Duodenal mucosa (tissue), 2 donors: ENCODE data around the gene TBC1D5.
"Not testable (repeated sequence)": the region's sequence is repeated elsewhere in the genome, so short reads cannot be mapped to it uniquely, and the experiment has no call there.

ENCODE experiments used
- H3K27ac ChIP-seq: one replicate; pipeline ENCODE4 v1.7.0; 2013; ENCODE audit warnings: low read depth, low read length
- H3K27me3 ChIP-seq, 2 donors: one replicate each; pipeline ENCODE4 v1.7.0; 2013; ENCODE audit warnings: low read length in 2 of 2, control low read depth in 1 of 2; ENCODE audit not compliant: insufficient read depth in 2 of 2, control insufficient read depth in 1 of 2
- H3K36me3 ChIP-seq, 2 donors: one replicate each; pipeline ENCODE4 v1.7.0; 2013; ENCODE audit warnings: low read length in 2 of 2, control low read depth in 1 of 2; ENCODE audit not compliant: insufficient read depth in 2 of 2, control insufficient read depth in 1 of 2
- H3K4me1 ChIP-seq, 2 donors: one replicate each; pipeline ENCODE4 v1.7.0; 2013; ENCODE audit warnings: low read length in 2 of 2, control low read depth in 1 of 2; ENCODE audit not compliant: insufficient read depth in 2 of 2, control insufficient read depth in 1 of 2
- H3K4me3 ChIP-seq, 2 donors: one replicate each; pipeline ENCODE4 v1.7.0; 2013; ENCODE audit warnings: low read length in 2 of 2, low read depth in 1 of 2
- H3K9ac ChIP-seq, 2 donors: one replicate each; pipeline ENCODE4 v1.7.0; 2013; ENCODE audit warnings: low read length in 2 of 2, low read depth in 1 of 2
- H3K9me3 ChIP-seq, 2 donors: one replicate each; pipeline ENCODE4 v1.7.0; 2013; ENCODE audit warnings: low read length in 2 of 2, control low read depth in 1 of 2; ENCODE audit not compliant: control insufficient read depth in 1 of 2

Gene TBC1D5

GRCh38 chr3:17738921-17739320, 3.5 kb downstream of the TBC1D5 start:
- Histone ChIP-seq H3K9me3 (no peaks in the 10 kb centered on the region), H3K4me3 (peak overlapping the region in 1 of 2 donors; percentile 62), H3K36me3 (no peaks in the 10 kb centered on the region), H3K27me3 (no peaks in the 10 kb centered on the region), H3K4me1 (peaks cover 21 to 27% of the 10 kb centered on the region in 2 donors), H3K9ac (no peak overlapping the region), H3K27ac (no peak overlapping the region)

GRCh38 chr3:17738219-17738618, 4.2 kb downstream of the TBC1D5 start:
- H3K27ac ChIP-seq, result no peak overlapping the region
- peaks cover 14 to 23% of the 10 kb centered on the region in 2 donors for H3K4me1 ChIP-seq
- no peaks in the 10 kb centered on the region for H3K9me3 ChIP-seq
- no peak overlapping the region for H3K9ac ChIP-seq
- no peak overlapping the region for H3K4me3 ChIP-seq
- no peaks in the 10 kb centered on the region for H3K36me3 ChIP-seq
- H3K27me3 ChIP-seq, result no peaks in the 10 kb centered on the region

GRCh38 chr3:17737591-17737990, 4.8 kb downstream of the TBC1D5 start:
- no peak overlapping the region for H3K27ac ChIP-seq
- no peaks in the 10 kb centered on the region for H3K36me3 ChIP-seq
- no peaks in the 10 kb centered on the region for H3K9me3 ChIP-seq
- no peaks in the 10 kb centered on the region for H3K27me3 ChIP-seq
- H3K4me1 ChIP-seq, result peaks cover 11 to 19% of the 10 kb centered on the region in 2 donors
- no peak overlapping the region for H3K4me3 ChIP-seq
- no peak overlapping the region for H3K9ac ChIP-seq

- not testable (repeated sequence) for H3K9me3 ChIP-seq, H3K4me3 ChIP-seq, H3K27ac ChIP-seq, H3K36me3 ChIP-seq, H3K9ac ChIP-seq, H3K27me3 ChIP-seq
- H3K4me1 ChIP-seq, result peaks cover 4 to 14% of the 10 kb centered on the region in 2 donors
These were observed 7.1 kb downstream of the TBC1D5 start for GRCh38 chr3:17735362-17735761.

GRCh38 chr3:17733768-17734167, 8.7 kb downstream of the TBC1D5 start:
- H3K4me1 ChIP-seq, result peaks cover 4 to 7% of the 10 kb centered on the region in 2 donors
- no peaks in the 10 kb centered on the region for H3K36me3 ChIP-seq
- H3K9ac ChIP-seq, result no peak overlapping the region
- no peak overlapping the region for H3K4me3 ChIP-seq
- no peaks in the 10 kb centered on the region for H3K27me3 ChIP-seq
- H3K9me3 ChIP-seq, result no peaks in the 10 kb centered on the region
- H3K27ac ChIP-seq, result no peak overlapping the region

GRCh38 chr3:17733215-17733614, 9.2 kb downstream of the TBC1D5 start:
- Histone ChIP-seq H3K4me3 (no peak overlapping the region), H3K36me3 (no peaks in the 10 kb centered on the region), H3K9ac (no peak overlapping the region), H3K4me1 (peaks cover under 1 to 4% of the 10 kb centered on the region in 2 donors), H3K27me3 (no peaks in the 10 kb centered on the region), H3K27ac (no peak overlapping the region), H3K9me3 (no peaks in the 10 kb centered on the region)

- Histone ChIP-seq H3K27ac (no peak overlapping the region), H3K4me3 (no peak overlapping the region), H3K9me3 (no peaks in the 10 kb centered on the region), H3K9ac (no peak overlapping the region), H3K36me3 (peaks cover 3 to 5% of the 10 kb centered on the region in 2 donors), H3K4me1 (peaks cover 0 to 4% of the 10 kb centered on the region in 2 donors), H3K27me3 (no peaks in the 10 kb centered on the region)
These were observed 12.0 kb downstream of the TBC1D5 start for GRCh38 chr3:17730318-17730967.

GRCh38 chr3:17726313-17726712, 16.1 kb downstream of the TBC1D5 start:
- peaks cover 0 to 4% of the 10 kb centered on the region in 2 donors for H3K4me1 ChIP-seq
- no peak overlapping the region for H3K4me3 ChIP-seq
- peaks cover 4 to 10% of the 10 kb centered on the region in 2 donors for H3K36me3 ChIP-seq
- no peak overlapping the region for H3K27ac ChIP-seq
- H3K9me3 ChIP-seq, result no peaks in the 10 kb centered on the region
- H3K9ac ChIP-seq, result no peak overlapping the region
- no peaks in the 10 kb centered on the region for H3K27me3 ChIP-seq

- H3K4me1 ChIP-seq, H3K27me3 ChIP-seq, H3K9me3 ChIP-seq, H3K36me3 ChIP-seq, H3K27ac ChIP-seq, H3K9ac ChIP-seq, H3K4me3 ChIP-seq: not testable (repeated sequence)
These were observed 16.6 kb downstream of the TBC1D5 start for GRCh38 chr3:17725844-17726243.

GRCh38 chr3:17724948-17725347, 17.5 kb downstream of the TBC1D5 start:
- Histone ChIP-seq H3K36me3 (peaks cover 4 to 10% of the 10 kb centered on the region in 2 donors), H3K4me3 (no peak overlapping the region), H3K9ac (no peak overlapping the region), H3K9me3 (no peaks in the 10 kb centered on the region), H3K27ac (no peak overlapping the region), H3K4me1 (no peaks in the 10 kb centered on the region), H3K27me3 (no peaks in the 10 kb centered on the region)
